ENCODE measurements around the gene CCDC183.

DNA sequence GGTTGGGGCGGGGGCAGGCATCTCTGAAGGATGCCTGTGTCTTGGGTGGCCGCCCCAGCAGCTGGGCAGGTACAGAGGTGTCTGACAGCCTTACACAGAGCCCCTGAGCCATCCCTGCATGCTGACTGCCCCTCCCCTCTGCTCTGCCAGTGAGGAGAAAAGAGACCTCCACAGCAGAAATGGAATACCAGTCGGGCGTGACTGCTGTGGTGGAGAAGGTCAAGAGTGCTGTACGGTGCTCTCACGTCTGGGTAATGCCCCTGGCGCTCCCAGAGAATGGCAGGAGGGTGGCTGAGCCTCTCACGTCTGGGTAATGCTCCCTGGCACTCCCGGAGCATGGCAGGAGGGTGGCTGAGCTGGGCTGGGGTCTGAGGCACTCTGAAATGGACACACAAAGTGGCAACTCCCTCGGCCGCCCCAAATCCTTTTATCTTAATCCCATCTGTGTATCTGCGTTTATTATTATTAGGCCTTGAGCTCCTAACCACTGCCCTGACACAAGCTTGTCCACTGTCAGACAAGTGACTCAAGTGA is 9.1 kb downstream of the CCDC183 start:
- TF ChIP-seq EZH2phosphoT487 (IDR thresholded peaks at IDR 0.05; ENCODE audit: borderline replicate concordance) = no peak
- TF ChIP-seq, protein P1, sequence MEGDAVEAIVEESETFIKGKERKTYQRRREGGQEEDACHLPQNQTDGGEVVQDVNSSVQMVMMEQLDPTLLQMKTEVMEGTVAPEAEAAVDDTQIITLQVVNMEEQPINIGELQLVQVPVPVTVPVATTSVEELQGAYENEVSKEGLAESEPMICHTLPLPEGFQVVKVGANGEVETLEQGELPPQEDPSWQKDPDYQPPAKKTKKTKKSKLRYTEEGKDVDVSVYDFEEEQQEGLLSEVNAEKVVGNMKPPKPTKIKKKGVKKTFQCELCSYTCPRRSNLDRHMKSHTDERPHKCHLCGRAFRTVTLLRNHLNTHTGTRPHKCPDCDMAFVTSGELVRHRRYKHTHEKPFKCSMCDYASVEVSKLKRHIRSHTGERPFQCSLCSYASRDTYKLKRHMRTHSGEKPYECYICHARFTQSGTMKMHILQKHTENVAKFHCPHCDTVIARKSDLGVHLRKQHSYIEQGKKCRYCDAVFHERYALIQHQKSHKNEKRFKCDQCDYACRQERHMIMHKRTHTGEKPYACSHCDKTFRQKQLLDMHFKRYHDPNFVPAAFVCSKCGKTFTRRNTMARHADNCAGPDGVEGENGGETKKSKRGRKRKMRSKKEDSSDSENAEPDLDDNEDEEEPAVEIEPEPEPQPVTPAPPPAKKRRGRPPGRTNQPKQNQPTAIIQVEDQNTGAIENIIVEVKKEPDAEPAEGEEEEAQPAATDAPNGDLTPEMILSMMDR (conservative IDR thresholded peaks at IDR 0.05; ENCODE audit: low read length) = no peak
